K562 (cell line): Measurements from ENCODE around the gene ZNF629. TPM values are rescaled to one million over a fixed set of nuclear protein-coding genes. Genes with fewer than 3 reads are reported as not detected.

Experiments used
- ATAC-seq: fragments of 200-7000 bp; cut with Tn5 transposase; 3 replicates; pipeline ENCODE4 v1.9.1; 2020; ENCODE audit warnings: moderate library complexity
- BruUV-seq: library from RNA; stranded (reverse); fragments of 400-500 nt; replicated peaks from 2 replicates; lab custom pipeline; 2021; lab: Mats Ljungman, UMichigan
- CTCF ChIA-PET: fragments of 300-600 bp; formaldehyde crosslinking; extraction: SDS; loops from one replicate; lab custom pipeline; 2021; ENCODE audit warnings: low intra/inter-chr PET ratio; lab: Yijun Ruan, JAX
- POLR2A ChIA-PET: fragments of 300-600, 350-650 bp; sonication (Branson Sonifier 250); formaldehyde crosslinking; extraction: SDS; loops from one replicate; lab custom pipeline; 2021; ENCODE audit warnings: antibody characterized with exemption, inconsistent platforms; lab: Yijun Ruan, JAX
- DNase-seq, 4 experiments: peaks; one replicate each; pipeline versions ENCODE4 v3.0.0 to v3.0.0-alpha.2; 2011 to 2018; ENCODE audit warnings: low spot score in 3 of 4, mixed read lengths in 3 of 4; ENCODE audit errors: extremely low read depth in 1 of 4
- FAIRE-seq: peaks from 2 replicates; lab custom pipeline; 2011; peaks lifted over from hg19 to GRCh38; lab: Jason Lieb, UNC
- H2AFZ ChIP-seq: 2 replicates; pipeline ENCODE4 v1.6.0; 2011; ENCODE audit warnings: low read depth, low read length, control low read depth, inconsistent platforms
- H3K27ac ChIP-seq: fragments of 200-600 bp; 3 replicates; pipeline ENCODE4 v1.8.0; 2011; ENCODE audit warnings: low read depth, mild to moderate bottlenecking, control low read depth, inconsistent platforms, low read length, moderate library complexity, mixed read lengths; ENCODE audit errors: extremely low read depth
- H3K27me3 ChIP-seq, 2 experiments: fragments of 300-600 bp in 1 of 2; 2 replicates in 1 of 2; 3 replicates in 1 of 2; pipeline versions ENCODE4 v1.6.0 to v1.8.0; 2011; ENCODE audit warnings: inconsistent platforms in 2 of 2, low read length in 2 of 2, mild to moderate bottlenecking in 1 of 2, mixed read lengths in 1 of 2, moderate library complexity in 1 of 2; ENCODE audit not compliant: control insufficient read depth in 2 of 2, insufficient read depth in 2 of 2
- H3K36me3 ChIP-seq: fragments of 300-600 bp; 3 replicates; pipeline ENCODE4 v1.8.0; 2011; ENCODE audit warnings: mild to moderate bottlenecking, low read length, inconsistent platforms; ENCODE audit not compliant: control insufficient read depth, insufficient read depth
- H3K4me1 ChIP-seq, 2 experiments: fragments of 200-600 bp in 1 of 2; replicated peaks in 1 of 2; 2 replicates in 1 of 2; 3 replicates in 1 of 2; pipeline versions ENCODE4 v1.5.1 to v1.8.0; 2011; ENCODE audit warnings: inconsistent platforms in 2 of 2, low read length in 2 of 2, mild to moderate bottlenecking in 1 of 2, mixed read lengths in 1 of 2, moderate library complexity in 1 of 2; ENCODE audit not compliant: control insufficient read depth in 2 of 2, insufficient read depth in 2 of 2
- H3K4me2 ChIP-seq: 2 replicates; pipeline ENCODE4 v1.6.1; 2011; ENCODE audit warnings: low read length, control low read depth, inconsistent platforms, mixed read lengths; ENCODE audit not compliant: insufficient read depth
- H3K4me3 ChIP-seq: fragments of 200-600 bp; sonication (generic), shearing (Covaris generic); 2 replicates; pipeline ENCODE4 v1.5.1; 2016; ENCODE audit warnings: control low read depth, inconsistent platforms
- H3K79me2 ChIP-seq: fragments of 200-600 bp; 3 replicates; pipeline ENCODE4 v1.8.0; 2011; ENCODE audit warnings: low read length, inconsistent platforms; ENCODE audit not compliant: control insufficient read depth, insufficient read depth
- H3K9ac ChIP-seq, 2 experiments: 2 replicates each; pipeline versions ENCODE4 v1.6.0 to v1.6.1; 2011; ENCODE audit warnings: low read depth in 2 of 2, low read length in 2 of 2, control low read depth in 1 of 2, inconsistent platforms in 1 of 2, mild to moderate bottlenecking in 1 of 2, mixed read lengths in 1 of 2; ENCODE audit not compliant: insufficient read depth in 1 of 2
- H3K9me1 ChIP-seq: one replicate; pipeline ENCODE4 v1.6.0; 2011; ENCODE audit warnings: inconsistent platforms, mild to moderate bottlenecking, low read length, moderate library complexity; ENCODE audit not compliant: control insufficient read depth, insufficient read depth
- H3K9me3 ChIP-seq: replicated peaks from 2 replicates; pipeline ENCODE4 v1.5.1; 2011; ENCODE audit warnings: low read depth, low read length, inconsistent platforms; ENCODE audit not compliant: control insufficient read depth, insufficient read depth
- H4K20me1 ChIP-seq: replicated peaks from 2 replicates; pipeline ENCODE4 v1.6.1; 2011; ENCODE audit warnings: low read length, inconsistent platforms, mixed read lengths; ENCODE audit not compliant: control insufficient read depth, insufficient read depth
- CREBBP ChIP-seq: IDR thresholded peaks from one replicate; pipeline ENCODE4 v1.6.1; 2012; ENCODE audit warnings: low read depth, mild to moderate bottlenecking, control low read depth, inconsistent platforms, low read length
- ETV5 ChIP-seq: sonication (generic); formaldehyde crosslinking; IDR thresholded peaks from 2 replicates; pipeline ENCODE4 v1.4.0; 2020; ENCODE audit warnings: low read depth, mild to moderate bottlenecking, missing genetic modification reagents
- NCOA4 ChIP-seq: fragments of 450-650 bp; IDR thresholded peaks from 2 replicates; pipeline ENCODE4 v1.6.1; 2018; ENCODE audit warnings: mild to moderate bottlenecking; ENCODE audit not compliant: partially characterized antibody
- NEUROD1 ChIP-seq: fragments of 150-350 bp; IDR thresholded peaks from 2 replicates; pipeline ENCODE4 v1.6.1; 2014; ENCODE audit warnings: borderline replicate concordance, low read length, low read depth; ENCODE audit not compliant: partially characterized antibody
- POLR2B ChIP-seq: fragments of 450-650 bp; IDR thresholded peaks from 2 replicates; pipeline ENCODE4 v1.6.1; 2018; ENCODE audit warnings: low read depth; ENCODE audit not compliant: partially characterized antibody
- POLR2G ChIP-seq: fragments of 200-400 bp; formaldehyde crosslinking; IDR thresholded peaks from 2 replicates; pipeline ENCODE4 v1.6.1; 2017; ENCODE audit warnings: low read depth, mild to moderate bottlenecking, antibody characterized with exemption, low read length, moderate library complexity
- ZNF174 ChIP-seq: fragments of 250-450 bp; sonication (Bioruptor Pico); IDR thresholded peaks from 2 replicates; pipeline ENCODE4 v1.4.0; 2020; ENCODE audit warnings: mild to moderate bottlenecking
- WGBS: fragments of 100-300 bp; shearing (Covaris generic); methylation state at CpG from one replicate; pipeline ENCODE4 v1.1.6; 2016; ENCODE audit warnings: low coverage, mixed read lengths; ENCODE audit not compliant: insufficient coverage; ENCODE audit errors: missing lambda C conversion rate; 5-methylcytosine and 5-hydroxymethylcytosine counted together
- in situ Hi-C: fragments of 300-500 bp; cut with MboI; formaldehyde crosslinking; loops from 4 replicates; pipeline ENCODE4 v1.15.0; 2018; ENCODE audit warnings: inconsistent platforms, mixed read lengths
- intact Hi-C: fragments of 100-400 bp; cut with micrococcal nuclease; formaldehyde crosslinking; loops from 2 replicates; pipeline ENCODE4 v1.14.2; 2022
- polyA plus RNA-seq, 8 experiments: library from polyadenylated mRNA; depleted of rRNA in 4 of 8; stranded (reverse) in 5 of 8; unstranded in 3 of 8; fragments of >200 nt; fragmentation: Nextera tagmentation in 2 of 8; fragmentation: Illumina TruSeq in 1 of 8; extraction: Ambion mirVana in 2 of 8; extraction: Trizol in 1 of 8; gene quantifications; 2 replicates each; pipeline versions ENCODE4 v1.2.1 to v1.2.3, GENCODE V29; 2011 to 2014; ENCODE audit warnings: inconsistent platforms in 1 of 8, missing spikeins in 1 of 8
- total RNA-seq, 7 experiments: library from RNA; depleted of rRNA in 6 of 7; stranded (reverse); fragments of >200 nt in 6 of 7; fragmentation: Illumina TruSeq in 2 of 7; extraction: Trizol in 2 of 7; gene quantifications; 2 replicates each; pipeline versions ENCODE4 v1.2.1 to v1.2.3, GENCODE V29; 2011 to 2021; ENCODE audit warnings: low replicate concordance in 1 of 7
- TF ChIP-seq, protein P1 (sequence below): fragments of 250-450 bp; sonication (Bioruptor Pico); IDR thresholded peaks from 2 replicates; pipeline ENCODE4 v1.8.0; 2021; ENCODE audit warnings: moderate library complexity, mild to moderate bottlenecking, inconsistent platforms
- TF ChIP-seq, protein P2 (sequence below): fragments of 450-650 bp; IDR thresholded peaks from one replicate; pipeline ENCODE4 v1.6.1; 2018; ENCODE audit warnings: mild to moderate bottlenecking, moderate library complexity; ENCODE audit not compliant: partially characterized antibody

The ZNF629 gene
- total and polyA plus RNA-seq, 9 of the 15 experiments (the other 6 are each of a cell fraction or from before 2014, with no cell fraction given): 0.44 to 18.8 (median 7.4) TPM

DNA sequence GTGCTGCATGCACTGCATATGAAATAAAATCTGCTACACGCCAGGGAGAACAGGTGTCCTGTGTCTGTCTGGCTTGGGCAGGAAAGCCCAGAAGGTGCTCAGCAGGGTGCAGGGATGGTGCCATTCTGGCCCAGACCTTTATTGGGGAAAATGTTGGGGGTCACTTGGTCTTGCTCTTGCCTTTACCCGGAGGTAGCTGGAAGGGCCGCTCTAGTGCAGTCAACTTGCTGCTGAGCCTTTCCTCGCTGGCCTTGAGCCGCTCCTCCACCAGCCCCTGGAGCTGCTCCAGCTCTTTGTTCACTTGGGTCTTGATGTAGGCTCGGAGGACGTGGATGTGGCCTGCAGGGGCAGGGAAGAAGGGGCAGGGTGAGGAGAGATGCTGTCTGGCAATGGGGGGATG is 29.7 kb downstream of the ZNF629 start (continued):
- TF ChIP-seq NEUROD1 (no peak), POLR2B (peak; percentile 25), CREBBP (no peak), ZNF174 (CRISPR knock-in tag) (no peak), NCOA4 (no peak)
- TF ChIP-seq, protein P1, sequence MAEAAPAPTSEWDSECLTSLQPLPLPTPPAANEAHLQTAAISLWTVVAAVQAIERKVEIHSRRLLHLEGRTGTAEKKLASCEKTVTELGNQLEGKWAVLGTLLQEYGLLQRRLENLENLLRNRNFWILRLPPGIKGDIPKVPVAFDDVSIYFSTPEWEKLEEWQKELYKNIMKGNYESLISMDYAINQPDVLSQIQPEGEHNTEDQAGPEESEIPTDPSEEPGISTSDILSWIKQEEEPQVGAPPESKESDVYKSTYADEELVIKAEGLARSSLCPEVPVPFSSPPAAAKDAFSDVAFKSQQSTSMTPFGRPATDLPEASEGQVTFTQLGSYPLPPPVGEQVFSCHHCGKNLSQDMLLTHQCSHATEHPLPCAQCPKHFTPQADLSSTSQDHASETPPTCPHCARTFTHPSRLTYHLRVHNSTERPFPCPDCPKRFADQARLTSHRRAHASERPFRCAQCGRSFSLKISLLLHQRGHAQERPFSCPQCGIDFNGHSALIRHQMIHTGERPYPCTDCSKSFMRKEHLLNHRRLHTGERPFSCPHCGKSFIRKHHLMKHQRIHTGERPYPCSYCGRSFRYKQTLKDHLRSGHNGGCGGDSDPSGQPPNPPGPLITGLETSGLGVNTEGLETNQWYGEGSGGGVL (CRISPR knock-in tag): no peak
- TF ChIP-seq, protein P2, sequence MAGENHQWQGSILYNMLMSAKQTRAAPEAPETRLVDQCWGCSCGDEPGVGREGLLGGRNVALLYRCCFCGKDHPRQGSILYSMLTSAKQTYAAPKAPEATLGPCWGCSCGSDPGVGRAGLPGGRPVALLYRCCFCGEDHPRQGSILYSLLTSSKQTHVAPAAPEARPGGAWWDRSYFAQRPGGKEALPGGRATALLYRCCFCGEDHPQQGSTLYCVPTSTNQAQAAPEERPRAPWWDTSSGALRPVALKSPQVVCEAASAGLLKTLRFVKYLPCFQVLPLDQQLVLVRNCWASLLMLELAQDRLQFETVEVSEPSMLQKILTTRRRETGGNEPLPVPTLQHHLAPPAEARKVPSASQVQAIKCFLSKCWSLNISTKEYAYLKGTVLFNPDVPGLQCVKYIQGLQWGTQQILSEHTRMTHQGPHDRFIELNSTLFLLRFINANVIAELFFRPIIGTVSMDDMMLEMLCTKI: no peak

DNA sequence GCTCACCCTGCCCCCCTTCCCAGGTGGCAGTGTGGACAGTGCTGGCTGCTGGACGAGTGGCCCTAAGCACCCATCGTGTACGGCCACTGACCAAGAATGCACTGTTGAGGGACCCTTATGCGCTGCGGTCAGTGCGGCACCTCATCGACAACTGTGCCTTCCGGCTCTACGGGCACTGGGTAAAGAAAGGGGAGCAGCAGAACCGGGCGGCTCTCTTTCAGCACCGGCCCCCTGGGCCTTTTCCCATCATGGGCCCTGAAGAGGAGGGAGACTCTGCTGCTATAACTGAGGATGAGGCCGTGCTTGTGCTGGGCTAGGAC is 30.3 kb downstream of the ZNF629 start:
- no peak overlapping the region for H3K4me2 ChIP-seq
- POLR2A ChIA-PET: interaction anchor here (0.6 to 2.0 kb wide), 5 partner anchors 9 to 100 kb away, joined by 3 to 9 read pairs (median 3); partner anchors contain the start of genes PHKG2 and SRCAP
- no peak overlapping the region for H2AFZ ChIP-seq
- CTCF ChIA-PET: no interaction called here
- TF ChIP-seq ETV5 (CRISPR knock-in tag) (no peak), POLR2G (peak; percentile 46)
- TF ChIP-seq, all 486 proteins: peak for 1
- H3K9me3 ChIP-seq: no peaks in the 10 kb centered on the region
- no peak overlapping the region for H3K4me3 ChIP-seq
- BruUV-seq: no TSS peak
- 94% methylated on average over 7 of the region's 13 CpGs for WGBS
- no peak overlapping the region; a peak in 1 of 4 replicates for H3K9ac ChIP-seq
- FAIRE-seq (no peak), DNase-seq (no peak), ATAC-seq (no peak)
- H3K79me2 ChIP-seq: peaks cover 14% of the 10 kb centered on the region; the same call in 2 of the 3 replicates
- H3K36me3 ChIP-seq: peaks cover 79% of the 10 kb centered on the region
- no peak overlapping the region for H3K27ac ChIP-seq
- H4K20me1 ChIP-seq: no peaks in the 10 kb centered on the region
- H3K27me3 ChIP-seq: no peaks in the 10 kb centered on the region
- H3K4me1 ChIP-seq: peaks cover 8 to 20% of the 10 kb centered on the region in 2 experiments; a peak in 3 of 5 replicates
- in situ Hi-C loops: no loop called here
- H3K9me1 ChIP-seq: no peaks in the 10 kb centered on the region
- intact Hi-C loops: no loop called here
